Tibial nerve (tissue), 4 donors: ENCODE results near the gene EFNA5. TPM values are rescaled to one million over a fixed set of nuclear protein-coding genes. Genes with fewer than 3 reads are reported as not detected.

Experiments used
- DNase-seq, 2 donors: peaks; one replicate each; pipeline ENCODE4 v3.0.0-alpha.2; 2019; ENCODE audit warnings: low spot score in 2 of 2
- H3K27ac ChIP-seq, 4 donors: fragments of 200-600 bp; sonication (generic) in 3 of 4; one replicate each; pipeline ENCODE4 v1.5.1; 2017 to 2019; ENCODE audit warnings: mild to moderate bottlenecking in 1 of 4
- H3K27me3 ChIP-seq, 2 donors: fragments of 200-600 bp; sonication (generic) in 1 of 2; one replicate each; pipeline versions ENCODE4 v1.5.1 to v1.6.0; 2017 to 2019
- H3K36me3 ChIP-seq, 3 donors: fragments of 200-600 bp; sonication (generic); one replicate each; pipeline ENCODE4 v1.5.1; 2018 to 2019
- H3K4me1 ChIP-seq, 4 donors: fragments of 200-600 bp; sonication (generic) in 3 of 4; one replicate each; pipeline ENCODE4 v1.5.1; 2017 to 2019
- H3K4me3 ChIP-seq, 4 donors: fragments of 200-600 bp; sonication (generic) in 3 of 4; one replicate each; pipeline ENCODE4 v1.5.1; 2017 to 2019; ENCODE audit warnings: mild to moderate bottlenecking in 1 of 4, moderate library complexity in 1 of 4
- H3K9me3 ChIP-seq, 4 donors: fragments of 200-600 bp; sonication (generic) in 3 of 4; one replicate each; pipeline ENCODE4 v1.5.1; 2017 to 2019
- CTCF ChIP-seq, 5 experiments: fragments of 200-600 bp in 3 of 5; fragments of 450-650 bp in 2 of 5; sonication (generic) in 3 of 5; IDR thresholded peaks; one replicate each; pipeline ENCODE4 v1.5.1; 2016 to 2019; ENCODE audit warnings: antibody characterized with exemption in 5 of 5, mild to moderate bottlenecking in 3 of 5, moderate library complexity in 2 of 5
- EP300 ChIP-seq, 2 donors: sonication (generic); formaldehyde crosslinking; IDR thresholded peaks; one replicate each; pipeline ENCODE4 v1.6.1; 2017; ENCODE audit warnings: antibody characterized with exemption in 2 of 2, mild to moderate bottlenecking in 1 of 2
- POLR2A ChIP-seq, 2 donors: fragments of 450-650 bp; IDR thresholded peaks; one replicate each; pipeline ENCODE4 v1.6.1; 2017; ENCODE audit warnings: antibody characterized with exemption in 2 of 2, mild to moderate bottlenecking in 2 of 2, moderate library complexity in 2 of 2
- WGBS, 2 donors: methylation state at CpG; one replicate each; pipeline ENCODE4 v1.1.5; 2018; 5-methylcytosine and 5-hydroxymethylcytosine counted together
- total RNA-seq, 4 donors: library from RNA; depleted of rRNA; stranded (reverse); fragments of >200 nt; gene quantifications; one replicate each; pipeline ENCODE4 v1.1.0, GENCODE V29; 2016

EFNA5 gene
- total RNA-seq, 4 donors from 2014 or later: 6.3 to 10.2 (median 6.9) TPM

- H3K36me3 ChIP-seq: no peaks in the 10 kb centered on the region
- H3K9me3 ChIP-seq: no peaks in the 10 kb centered on the region
- TF ChIP-seq EP300 (IDR thresholded peaks at IDR 0.05) (no peak), CTCF (IDR thresholded peaks at IDR 0.05) (no peak), POLR2A (IDR thresholded peaks at IDR 0.05) (no peak)
- H3K27me3 ChIP-seq: no peaks in the 10 kb centered on the region
- no peaks in the 10 kb centered on the region for H3K4me1 ChIP-seq
- no peak for DNase-seq
- H3K4me3 ChIP-seq: no peak overlapping the region
- no peak overlapping the region for H3K27ac ChIP-seq
These were observed 141.1 kb downstream of the EFNA5 start for GRCh38 chr5:107529618-107530017.

DNA sequence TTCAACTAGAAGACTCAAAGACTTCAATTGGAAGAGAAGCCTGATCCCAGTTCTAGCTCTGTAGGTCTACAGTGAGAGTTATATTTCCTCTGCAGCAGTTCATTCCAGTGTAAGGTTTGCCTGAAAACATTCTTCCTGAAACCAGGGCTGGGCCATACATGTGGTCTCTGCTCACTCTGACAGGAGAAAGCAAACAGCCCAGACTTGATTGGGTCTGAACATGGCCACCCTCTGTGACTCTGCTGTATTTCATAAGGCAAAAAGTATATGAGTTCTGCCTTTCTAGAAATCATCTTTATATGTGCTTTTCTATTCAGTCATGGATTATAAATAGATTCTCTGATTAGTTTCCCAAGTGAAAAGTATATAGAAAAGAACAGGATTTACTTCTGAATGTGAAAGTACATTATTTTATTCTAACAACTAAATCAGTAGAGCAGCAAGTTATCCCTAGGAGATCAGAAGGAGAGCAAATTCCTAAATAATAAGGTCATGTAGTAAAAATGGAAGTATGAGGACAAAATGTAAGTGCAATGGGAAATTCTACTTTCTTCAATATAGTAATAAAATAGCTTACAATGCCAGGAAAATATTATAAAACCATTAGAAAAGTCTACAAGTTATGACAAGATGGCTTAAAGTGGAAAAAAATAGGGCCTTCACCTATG lies 144.3 kb downstream of the EFNA5 start:
- no peak for DNase-seq
- H3K9me3 ChIP-seq: no peaks in the 10 kb centered on the region
- H3K27me3 ChIP-seq: no peaks in the 10 kb centered on the region
- no peak overlapping the region for H3K4me3 ChIP-seq
- no peaks in the 10 kb centered on the region for H3K4me1 ChIP-seq
- no peaks in the 10 kb centered on the region for H3K36me3 ChIP-seq
- TF ChIP-seq EP300 (IDR thresholded peaks at IDR 0.05): no peak
- no peak for TF ChIP-seq POLR2A (IDR thresholded peaks at IDR 0.05)
- no peak for TF ChIP-seq CTCF (IDR thresholded peaks at IDR 0.05)
- no peak overlapping the region for H3K27ac ChIP-seq

DNA sequence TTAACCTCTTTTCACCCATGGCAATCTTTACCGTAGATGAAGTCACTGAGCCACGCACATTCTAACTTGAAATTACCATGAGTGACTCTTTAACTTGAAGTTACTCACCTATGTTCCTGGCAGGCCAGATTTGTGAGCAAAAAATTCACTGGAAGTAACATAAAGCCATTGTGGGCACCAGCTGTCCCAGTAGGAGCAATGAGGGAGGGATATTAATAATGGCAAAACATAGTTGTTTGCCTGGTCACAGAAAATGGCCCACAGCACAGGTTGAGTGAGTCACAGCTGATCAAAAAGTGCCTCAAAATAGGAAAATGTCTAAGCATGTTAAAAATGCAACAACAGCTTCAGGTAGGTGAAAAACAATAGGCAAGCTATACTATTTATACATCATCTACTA lies 146.6 kb downstream of the EFNA5 start:
- 96 to 98% methylated on average over 2 of the region's 2 CpGs for WGBS, 2 donors
- no peaks in the 10 kb centered on the region for H3K9me3 ChIP-seq
- DNase-seq: no peak
- no peaks in the 10 kb centered on the region for H3K27me3 ChIP-seq
- TF ChIP-seq CTCF (IDR thresholded peaks at IDR 0.05) (no peak), EP300 (IDR thresholded peaks at IDR 0.05) (no peak), POLR2A (IDR thresholded peaks at IDR 0.05) (no peak)
- H3K36me3 ChIP-seq: no peaks in the 10 kb centered on the region
- H3K4me3 ChIP-seq: no peak overlapping the region
- H3K27ac ChIP-seq: no peak overlapping the region
- H3K4me1 ChIP-seq: no peaks in the 10 kb centered on the region

- H3K27ac ChIP-seq: no peak overlapping the region
- no peaks in the 10 kb centered on the region for H3K27me3 ChIP-seq
- H3K4me3 ChIP-seq: no peak overlapping the region
- TF ChIP-seq EP300 (IDR thresholded peaks at IDR 0.05) (no peak), CTCF (IDR thresholded peaks at IDR 0.05) (no peak), POLR2A (IDR thresholded peaks at IDR 0.05) (no peak)
- no peaks in the 10 kb centered on the region for H3K36me3 ChIP-seq
- no peak for DNase-seq
- H3K9me3 ChIP-seq: no peaks in the 10 kb centered on the region
- WGBS, 2 donors: 74 to 82% methylated on average over 5 of the region's 5 CpGs
- no peaks in the 10 kb centered on the region for H3K4me1 ChIP-seq
These were observed 147.6 kb downstream of the EFNA5 start for GRCh38 chr5:107523029-107523680.

GRCh38 chr5:107522456-107522855 lies 148.3 kb downstream of the EFNA5 start:
- no peak for DNase-seq
- TF ChIP-seq CTCF (IDR thresholded peaks at IDR 0.05): no peak
- TF ChIP-seq POLR2A (IDR thresholded peaks at IDR 0.05): no peak
- TF ChIP-seq EP300 (IDR thresholded peaks at IDR 0.05): no peak
- Histone ChIP-seq H3K9me3 (no peaks in the 10 kb centered on the region), H3K4me3 (no peak overlapping the region), H3K27me3 (no peaks in the 10 kb centered on the region), H3K4me1 (no peaks in the 10 kb centered on the region), H3K36me3 (no peaks in the 10 kb centered on the region), H3K27ac (no peak overlapping the region)
- 92 to 94% methylated on average over 4 of the region's 4 CpGs for WGBS, 2 donors
